Measurements from ENCODE around the gene PRR19.

Gene PRR19

DNA sequence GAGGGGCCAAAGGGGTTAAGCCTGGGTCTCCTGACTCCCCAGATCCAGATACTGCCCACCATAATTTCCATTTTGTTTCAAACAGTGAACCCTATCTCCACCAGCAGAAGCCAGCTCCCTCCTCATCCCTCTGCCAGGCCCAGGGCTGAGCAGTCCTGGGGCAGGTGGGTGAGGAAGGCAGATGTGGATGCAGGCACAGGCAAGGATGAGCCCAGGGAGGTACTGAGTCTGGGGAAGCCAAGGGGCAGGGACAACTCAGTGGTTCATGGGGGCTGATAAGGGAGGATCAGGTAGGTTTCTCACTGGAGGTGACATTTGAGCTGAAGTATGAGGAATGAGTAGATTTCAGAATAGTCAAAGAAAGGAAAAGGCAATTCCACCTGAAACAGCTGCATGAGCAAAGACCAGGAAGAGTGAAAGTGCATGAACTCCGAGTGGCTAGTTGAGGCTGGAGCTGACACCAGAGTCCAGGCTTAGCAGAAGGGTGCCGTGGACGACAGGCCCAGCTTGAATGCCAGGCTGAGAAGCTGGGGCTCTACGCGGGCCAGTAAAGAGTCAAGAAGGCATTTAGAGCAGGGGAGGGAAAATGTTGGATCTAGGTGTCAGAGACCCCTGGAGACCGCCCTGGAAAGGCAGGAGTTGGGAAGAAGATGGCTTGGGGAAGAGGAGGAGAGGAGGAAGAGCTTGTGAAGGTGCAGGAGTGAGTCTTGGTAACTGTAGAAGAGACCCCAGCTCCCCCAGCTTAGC is 22.6 kb upstream of the PRR19 start:
- Histone ChIP-seq H3K4me1 (ENCODE audit: control insufficient read depth, insufficient read depth, low read depth, low read length) (peaks cover 70% of the 10 kb centered on the region), H2AFZ (ENCODE audit: low read depth, low read length) (no peak overlapping the region), H3K27me3 (ENCODE audit: control insufficient read depth in 1 of 2, insufficient read depth in 1 of 2, low read length in 2 of 2) (no peaks in the 10 kb centered on the region), H3K79me1 (replicated peaks; ENCODE audit: low read length, poor library complexity, severe bottlenecking) (no peaks in the 10 kb centered on the region), H2BK15ac (ENCODE audit: low read depth, poor library complexity, severe bottlenecking) (peak overlapping the region; percentile 9), H2BK120ac (ENCODE audit: low read depth, low read length) (no peak overlapping the region), H3K27ac (ENCODE audit: low read length, poor library complexity, severe bottlenecking) (peak overlapping the region; percentile 90), H3K14ac (ENCODE audit: low read length in 2 of 2) (no peak overlapping the region), H3K9ac (ENCODE audit: low read length) (peak overlapping the region; percentile 79), H4K91ac (ENCODE audit: low read length) (peak overlapping the region; percentile 81), H2BK12ac (ENCODE audit: low read length in 2 of 2) (peak overlapping the region; percentile 21 to 33), H2AK5ac (ENCODE audit: low read length, severe bottlenecking) (peak overlapping the region; percentile 89), H3K4me2 (ENCODE audit: low read length, poor library complexity, severe bottlenecking) (peak overlapping the region; percentile 85), H3K36me3 (ENCODE audit: control insufficient read depth in 1 of 2, insufficient read depth in 2 of 2, low read depth in 1 of 2, low read length in 2 of 2) (peaks cover 31 to 32% of the 10 kb centered on the region in 2 experiments), H3K4me3 (ENCODE audit: insufficient read depth in 1 of 2, low read depth in 1 of 2, low read length in 2 of 2) (peak overlapping the region; percentile 69 to 86), H4K8ac (ENCODE audit: low read length) (peak overlapping the region; percentile 74), H3K9me3 (ENCODE audit: control insufficient read depth, low read length) (no peaks in the 10 kb centered on the region), H2BK5ac (ENCODE audit: low read depth, low read length, poor library complexity, severe bottlenecking) (no peak overlapping the region), H3K23ac (ENCODE audit: low read length in 2 of 2) (no peak overlapping the region), H3K4ac (ENCODE audit: low read depth in 1 of 2, low read length in 2 of 2) (peak overlapping the region; percentile 0 to 66), H3K18ac (ENCODE audit: low read depth in 1 of 2, low read length in 2 of 2) (peak overlapping the region; percentile 7 to 72)
- DNase-seq: no peak
- 29% methylated on average over 6 of the region's 6 CpGs for WGBS

DNA sequence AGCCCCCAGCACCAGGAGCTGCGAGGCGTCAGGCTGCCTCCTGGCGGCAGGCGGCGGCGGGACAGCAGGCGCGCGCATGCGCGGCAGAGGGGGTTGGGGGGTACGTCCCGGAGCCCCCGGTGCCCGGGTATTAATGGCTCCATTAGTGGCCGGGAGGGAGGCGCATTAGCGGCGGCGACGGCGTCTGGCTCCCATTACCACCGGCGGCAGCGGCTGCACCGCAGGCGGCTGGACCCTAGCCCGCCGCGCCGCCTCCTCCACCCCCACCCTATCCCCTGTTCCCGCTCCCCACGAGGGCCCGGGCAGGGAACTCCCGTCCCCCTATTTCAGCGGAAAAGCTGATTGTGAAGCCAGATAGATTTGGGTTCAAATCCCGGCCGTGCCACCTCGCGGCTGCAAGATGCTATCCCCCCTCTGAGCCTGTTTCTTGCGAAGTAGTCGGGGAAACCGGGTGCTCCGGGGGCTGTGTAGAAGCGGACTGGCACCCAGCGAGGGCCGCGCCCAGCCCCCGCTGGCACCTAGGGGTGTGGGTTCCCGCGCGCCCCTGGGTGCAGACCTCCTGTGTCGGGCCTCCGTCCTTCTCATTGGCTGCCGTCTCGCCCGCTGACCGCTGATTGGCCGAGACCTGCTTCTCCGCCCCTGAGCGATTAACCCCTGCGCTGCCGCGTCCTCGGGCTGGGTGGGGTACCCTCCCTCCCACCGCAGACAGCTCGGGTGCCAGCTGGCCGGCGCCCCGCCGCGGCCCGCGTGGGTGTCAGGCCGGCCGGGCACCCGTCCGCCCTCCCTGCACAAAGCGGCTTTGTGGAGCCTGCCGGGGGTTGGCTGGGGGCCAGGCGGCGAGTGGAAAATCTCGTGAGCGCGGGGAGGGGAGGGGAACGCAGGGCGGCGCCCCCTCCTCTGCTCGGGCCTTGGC is 21.8 kb upstream of the PRR19 start:
- Histone ChIP-seq H3K79me1 (replicated peaks; ENCODE audit: low read length, poor library complexity, severe bottlenecking) (no peaks in the 10 kb centered on the region), H4K91ac (ENCODE audit: low read length) (peak overlapping the region; percentile 91), H2BK12ac (ENCODE audit: low read length in 2 of 2) (peak overlapping the region; percentile 45 to 83), H3K9ac (ENCODE audit: low read length) (peak overlapping the region; percentile 79), H3K4me1 (ENCODE audit: control insufficient read depth, insufficient read depth, low read depth, low read length) (peaks cover 67% of the 10 kb centered on the region), H3K9me3 (ENCODE audit: control insufficient read depth, low read length) (no peaks in the 10 kb centered on the region), H3K18ac (ENCODE audit: low read depth in 1 of 2, low read length in 2 of 2) (peak overlapping the region; percentile 89 to 99), H2AK5ac (ENCODE audit: low read length, severe bottlenecking) (no peak overlapping the region), H3K14ac (ENCODE audit: low read length in 2 of 2) (peak overlapping the region in 1 of 2 experiments; percentile 68), H2BK120ac (ENCODE audit: low read depth, low read length) (peak overlapping the region; percentile 98), H4K8ac (ENCODE audit: low read length) (peak overlapping the region; percentile 92), H3K36me3 (ENCODE audit: control insufficient read depth in 1 of 2, insufficient read depth in 2 of 2, low read depth in 1 of 2, low read length in 2 of 2) (peaks cover 24% of the 10 kb centered on the region in 2 experiments), H2BK5ac (ENCODE audit: low read depth, low read length, poor library complexity, severe bottlenecking) (peak overlapping the region; percentile 80), H2AFZ (ENCODE audit: low read depth, low read length) (no peak overlapping the region), H3K4me2 (ENCODE audit: low read length, poor library complexity, severe bottlenecking) (peak overlapping the region; percentile 85), H3K27me3 (ENCODE audit: control insufficient read depth in 1 of 2, insufficient read depth in 1 of 2, low read length in 2 of 2) (no peaks in the 10 kb centered on the region), H3K4ac (ENCODE audit: low read depth in 1 of 2, low read length in 2 of 2) (peak overlapping the region; percentile 76 to 85), H2BK15ac (ENCODE audit: low read depth, poor library complexity, severe bottlenecking) (peak overlapping the region; percentile 94), H3K23ac (ENCODE audit: low read length in 2 of 2) (no peak overlapping the region), H3K27ac (ENCODE audit: low read length, poor library complexity, severe bottlenecking) (peak overlapping the region; percentile 90), H3K4me3 (ENCODE audit: insufficient read depth in 1 of 2, low read depth in 1 of 2, low read length in 2 of 2) (peak overlapping the region; percentile 69 to 86)
- under 1% methylated on average over 69 of the region's 89 CpGs for WGBS
- peak; percentile 93 for DNase-seq

DNA sequence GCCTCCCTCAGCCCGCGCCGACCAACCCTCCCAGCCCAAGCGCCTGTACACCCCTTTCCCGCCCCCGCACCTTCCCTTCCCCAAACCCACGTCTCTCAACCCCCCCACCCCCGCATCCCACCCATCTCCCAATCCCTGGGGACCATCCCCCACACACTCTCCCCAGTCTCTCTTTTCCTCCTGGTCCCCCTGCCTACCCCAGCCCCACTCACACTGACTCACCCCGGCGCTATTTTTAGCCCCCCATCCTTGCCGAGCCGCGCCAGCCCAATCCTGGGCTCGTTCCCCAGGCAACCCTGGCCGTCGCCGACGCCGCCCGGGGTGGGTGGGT is 21.2 kb upstream of the PRR19 start:
- 0% methylated on average over 18 of the region's 20 CpGs for WGBS
- peaks cover 1% of the 10 kb centered on the region for H3K79me1 ChIP-seq (replicated peaks; ENCODE audit: low read length, poor library complexity, severe bottlenecking)
- H3K4me1 ChIP-seq (ENCODE audit: control insufficient read depth, insufficient read depth, low read depth, low read length): peaks cover 69% of the 10 kb centered on the region
- no peaks in the 10 kb centered on the region for H3K27me3 ChIP-seq (ENCODE audit: control insufficient read depth in 1 of 2, insufficient read depth in 1 of 2, low read length in 2 of 2)
- H3K9ac ChIP-seq (ENCODE audit: low read length): peak overlapping the region; percentile 79
- peak overlapping the region; percentile 89 to 99 for H3K18ac ChIP-seq (ENCODE audit: low read depth in 1 of 2, low read length in 2 of 2)
- H2AK5ac ChIP-seq (ENCODE audit: low read length, severe bottlenecking): no peak overlapping the region
- peak overlapping the region in 1 of 2 experiments; percentile 45 for H2BK12ac ChIP-seq (ENCODE audit: low read length in 2 of 2)
- no peak overlapping the region for H2AFZ ChIP-seq (ENCODE audit: low read depth, low read length)
- no peaks in the 10 kb centered on the region for H3K9me3 ChIP-seq (ENCODE audit: control insufficient read depth, low read length)
- H2BK120ac ChIP-seq (ENCODE audit: low read depth, low read length): peak overlapping the region; percentile 98
- peak overlapping the region; percentile 80 for H2BK5ac ChIP-seq (ENCODE audit: low read depth, low read length, poor library complexity, severe bottlenecking)
- peak; percentile 81 for DNase-seq
- peak overlapping the region; percentile 85 for H3K4me2 ChIP-seq (ENCODE audit: low read length, poor library complexity, severe bottlenecking)
- H3K4me3 ChIP-seq (ENCODE audit: insufficient read depth in 1 of 2, low read depth in 1 of 2, low read length in 2 of 2): peak overlapping the region; percentile 69 to 86
- peak overlapping the region; percentile 91 for H4K91ac ChIP-seq (ENCODE audit: low read length)
- H2BK15ac ChIP-seq (ENCODE audit: low read depth, poor library complexity, severe bottlenecking): peak overlapping the region; percentile 78
- H3K27ac ChIP-seq (ENCODE audit: low read length, poor library complexity, severe bottlenecking): peak overlapping the region; percentile 57
- H3K23ac ChIP-seq (ENCODE audit: low read length in 2 of 2): no peak overlapping the region
- no peak overlapping the region for H3K14ac ChIP-seq (ENCODE audit: low read length in 2 of 2)
- peak overlapping the region; percentile 76 to 80 for H3K4ac ChIP-seq (ENCODE audit: low read depth in 1 of 2, low read length in 2 of 2)
- peak overlapping the region; percentile 92 for H4K8ac ChIP-seq (ENCODE audit: low read length)
- H3K36me3 ChIP-seq (ENCODE audit: control insufficient read depth in 1 of 2, insufficient read depth in 2 of 2, low read depth in 1 of 2, low read length in 2 of 2): peaks cover 18 to 22% of the 10 kb centered on the region in 2 experiments
